HepG2 (cell line): ENCODE data around the gene FAM118A. TPM values are rescaled to one million over a fixed set of nuclear protein-coding genes. Genes with fewer than 3 reads are reported as not detected.

Experiments used
- CAMTA2 ChIP-seq: sonication (generic); formaldehyde crosslinking; IDR thresholded peaks from 2 replicates; pipeline ENCODE4 v1.4.0; 2020; ENCODE audit warnings: mild to moderate bottlenecking, missing genetic modification reagents, borderline replicate concordance
- CHD2 ChIP-seq: IDR thresholded peaks from 2 replicates; pipeline ENCODE4 v1.6.1; 2011; ENCODE audit warnings: low read depth, low read length, improper control_type of control experiment
- GATAD2A ChIP-seq: IDR thresholded peaks from 2 replicates; pipeline ENCODE4 v1.6.1; 2016
- KDM5B ChIP-seq: sonication (generic); formaldehyde crosslinking; IDR thresholded peaks from 2 replicates; pipeline ENCODE4 v1.4.0; 2020; ENCODE audit warnings: missing genetic modification reagents, mild to moderate bottlenecking, borderline replicate concordance
- MAFF ChIP-seq: IDR thresholded peaks from 2 replicates; pipeline ENCODE4 v1.6.1; 2011; ENCODE audit warnings: low read depth, low read length, improper control_type of control experiment
- NFRKB ChIP-seq: fragments of 450-650 bp; IDR thresholded peaks from 2 replicates; pipeline ENCODE4 v1.6.1; 2017
- PAF1 ChIP-seq: IDR thresholded peaks from 2 replicates; pipeline ENCODE4 v1.6.1; 2016; ENCODE audit warnings: missing genetic modification reagents, missing compliant biosample characterization
- RARA ChIP-seq: IDR thresholded peaks from 2 replicates; pipeline ENCODE4 v1.6.1; 2016; ENCODE audit warnings: missing genetic modification reagents, missing compliant biosample characterization
- RBAK ChIP-seq: sonication (generic); formaldehyde crosslinking; IDR thresholded peaks from 2 replicates; pipeline ENCODE4 v1.5.1; 2020; ENCODE audit warnings: mild to moderate bottlenecking, missing genetic modification reagents
- RORA ChIP-seq: sonication (generic); formaldehyde crosslinking; IDR thresholded peaks from 2 replicates; pipeline ENCODE4 v1.5.0; 2020; ENCODE audit warnings: mild to moderate bottlenecking, missing genetic modification reagents, moderate library complexity
- WIZ ChIP-seq: sonication (generic); formaldehyde crosslinking; IDR thresholded peaks from 2 replicates; pipeline ENCODE4 v1.5.1; 2020; ENCODE audit warnings: mild to moderate bottlenecking, missing genetic modification reagents
- ZKSCAN8 ChIP-seq: IDR thresholded peaks from 2 replicates; pipeline ENCODE4 v1.6.1; 2016; ENCODE audit warnings: borderline replicate concordance, missing genetic modification reagents, missing compliant biosample characterization
- ZNF547 ChIP-seq: sonication (generic); formaldehyde crosslinking; IDR thresholded peaks from 2 replicates; pipeline ENCODE4 v1.5.1; 2020; ENCODE audit warnings: mild to moderate bottlenecking, missing genetic modification reagents
- ZNF776 ChIP-seq: sonication (generic); formaldehyde crosslinking; IDR thresholded peaks from 2 replicates; pipeline ENCODE4 v1.4.0; 2020; ENCODE audit warnings: mild to moderate bottlenecking, missing genetic modification reagents
- ZNF780A ChIP-seq: sonication (generic); formaldehyde crosslinking; IDR thresholded peaks from 2 replicates; pipeline ENCODE4 v1.8.0; 2022; ENCODE audit warnings: mild to moderate bottlenecking, missing genetic modification reagents, moderate library complexity
- ZNF878 ChIP-seq: sonication (generic); formaldehyde crosslinking; IDR thresholded peaks from 2 replicates; pipeline ENCODE4 v1.8.1; 2023; ENCODE audit warnings: mild to moderate bottlenecking, missing genetic modification reagents, moderate library complexity
- polyA plus RNA-seq, 8 experiments: library from polyadenylated mRNA; depleted of rRNA in 3 of 8; stranded (reverse) in 7 of 8; unstranded in 1 of 8; fragments of >200 nt; fragmentation: Illumina TruSeq in 4 of 8; extraction: Trizol in 4 of 8; gene quantifications; 2 replicates each; pipeline versions ENCODE4 v1.2.1 to v1.2.3, GENCODE V29; 2011 to 2016; ENCODE audit warnings: low read depth in 4 of 8, missing spikeins in 1 of 8, mixed read lengths in 1 of 8; ENCODE audit not compliant: insufficient read depth in 1 of 8
- total RNA-seq, 5 experiments: library from RNA; depleted of rRNA; stranded (reverse); fragments of >200 nt; fragmentation: Illumina TruSeq; extraction: Trizol; gene quantifications; 2 replicates each; pipeline ENCODE4 v1.2.3, GENCODE V29; 2016; ENCODE audit warnings: low read depth in 1 of 5
- TF ChIP-seq, protein P1 (sequence below): sonication (generic); formaldehyde crosslinking; IDR thresholded peaks from 2 replicates; pipeline ENCODE4 v1.8.0; 2022; ENCODE audit warnings: missing genetic modification reagents, mild to moderate bottlenecking, borderline replicate concordance
- TF ChIP-seq, protein P2 (sequence below): sonication (generic); formaldehyde crosslinking; IDR thresholded peaks from 2 replicates; pipeline ENCODE4 v1.9.0; 2022; ENCODE audit warnings: low read depth, missing genetic modification reagents
- TF ChIP-seq, protein P3 (sequence below): sonication (generic); formaldehyde crosslinking; IDR thresholded peaks from 2 replicates; pipeline ENCODE4 v1.5.0; 2020; ENCODE audit warnings: mild to moderate bottlenecking, missing genetic modification reagents, borderline replicate concordance

FAM118A gene
- total and polyA plus RNA-seq, 2 of the 13 experiments (the other 11 are each of a cell fraction or from before 2014, with no cell fraction given), result 36.7 to 48.2 TPM

DNA sequence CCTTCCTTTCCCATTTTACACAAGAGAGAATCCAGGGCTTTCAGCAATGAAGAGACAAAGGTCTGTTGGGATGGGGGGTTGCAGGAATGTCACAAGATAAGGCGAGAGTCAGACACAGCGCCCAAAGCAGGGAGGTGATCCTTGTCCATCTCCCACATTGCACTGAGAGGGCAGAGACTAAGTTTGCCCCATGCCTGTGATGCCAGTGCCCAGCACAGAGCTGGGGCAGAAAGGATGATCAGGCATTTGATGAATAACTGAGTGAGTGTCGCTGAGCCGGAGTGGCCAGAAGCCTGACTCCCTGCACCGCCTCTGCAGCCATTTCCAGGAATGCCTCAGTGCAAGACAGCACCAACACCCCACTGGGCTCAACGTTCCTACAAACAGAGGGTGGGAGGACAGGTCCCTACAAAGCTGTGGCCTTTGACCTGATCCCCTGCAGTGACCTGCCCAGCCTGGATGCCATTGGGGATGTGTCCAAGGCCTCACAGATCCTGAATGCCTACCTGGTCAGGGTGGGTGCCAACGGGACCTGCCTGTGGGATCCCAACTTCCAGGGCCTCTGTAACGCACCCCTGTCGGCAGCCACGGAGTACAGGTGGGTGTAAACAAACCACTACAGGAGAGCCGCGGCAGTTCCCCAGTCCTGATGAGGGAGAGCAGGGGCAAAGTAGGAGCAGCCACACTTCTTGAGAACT is 22.7 kb upstream of the FAM118A start (continued):
- TF ChIP-seq ZNF780A (no peak), ZNF776 (CRISPR knock-in tag) (no peak), NFRKB (no peak), MAFF (no peak), CAMTA2 (CRISPR knock-in tag) (no peak), ZNF547 (CRISPR knock-in tag) (no peak), KDM5B (CRISPR knock-in tag) (no peak), PAF1 (CRISPR knock-in tag) (no peak), WIZ (CRISPR knock-in tag) (no peak), RORA (no peak), GATAD2A (CRISPR knock-in tag) (0 out of 2 replicates have a peak, but pooled peaks have one; percentile 14), CHD2 (no peak), ZKSCAN8 (CRISPR knock-in tag) (no peak), ZNF878 (CRISPR knock-in tag) (no peak), RBAK (CRISPR knock-in tag) (no peak), RARA (CRISPR knock-in tag) (peak; percentile 18; the same call in 1 of the 2 replicates)
- TF ChIP-seq, protein P1, sequence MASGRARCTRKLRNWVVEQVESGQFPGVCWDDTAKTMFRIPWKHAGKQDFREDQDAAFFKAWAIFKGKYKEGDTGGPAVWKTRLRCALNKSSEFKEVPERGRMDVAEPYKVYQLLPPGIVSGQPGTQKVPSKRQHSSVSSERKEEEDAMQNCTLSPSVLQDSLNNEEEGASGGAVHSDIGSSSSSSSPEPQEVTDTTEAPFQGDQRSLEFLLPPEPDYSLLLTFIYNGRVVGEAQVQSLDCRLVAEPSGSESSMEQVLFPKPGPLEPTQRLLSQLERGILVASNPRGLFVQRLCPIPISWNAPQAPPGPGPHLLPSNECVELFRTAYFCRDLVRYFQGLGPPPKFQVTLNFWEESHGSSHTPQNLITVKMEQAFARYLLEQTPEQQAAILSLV, result no peak
- TF ChIP-seq, protein P2, sequence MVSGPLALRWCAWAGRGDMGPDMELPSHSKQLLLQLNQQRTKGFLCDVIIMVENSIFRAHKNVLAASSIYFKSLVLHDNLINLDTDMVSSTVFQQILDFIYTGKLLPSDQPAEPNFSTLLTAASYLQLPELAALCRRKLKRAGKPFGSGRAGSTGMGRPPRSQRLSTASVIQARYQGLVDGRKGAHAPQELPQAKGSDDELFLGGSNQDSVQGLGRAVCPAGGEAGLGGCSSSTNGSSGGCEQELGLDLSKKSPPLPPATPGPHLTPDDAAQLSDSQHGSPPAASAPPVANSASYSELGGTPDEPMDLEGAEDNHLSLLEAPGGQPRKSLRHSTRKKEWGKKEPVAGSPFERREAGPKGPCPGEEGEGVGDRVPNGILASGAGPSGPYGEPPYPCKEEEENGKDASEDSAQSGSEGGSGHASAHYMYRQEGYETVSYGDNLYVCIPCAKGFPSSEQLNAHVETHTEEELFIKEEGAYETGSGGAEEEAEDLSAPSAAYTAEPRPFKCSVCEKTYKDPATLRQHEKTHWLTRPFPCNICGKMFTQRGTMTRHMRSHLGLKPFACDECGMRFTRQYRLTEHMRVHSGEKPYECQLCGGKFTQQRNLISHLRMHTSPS (CRISPR knock-in tag), result peak; percentile 95
- TF ChIP-seq, protein P3, sequence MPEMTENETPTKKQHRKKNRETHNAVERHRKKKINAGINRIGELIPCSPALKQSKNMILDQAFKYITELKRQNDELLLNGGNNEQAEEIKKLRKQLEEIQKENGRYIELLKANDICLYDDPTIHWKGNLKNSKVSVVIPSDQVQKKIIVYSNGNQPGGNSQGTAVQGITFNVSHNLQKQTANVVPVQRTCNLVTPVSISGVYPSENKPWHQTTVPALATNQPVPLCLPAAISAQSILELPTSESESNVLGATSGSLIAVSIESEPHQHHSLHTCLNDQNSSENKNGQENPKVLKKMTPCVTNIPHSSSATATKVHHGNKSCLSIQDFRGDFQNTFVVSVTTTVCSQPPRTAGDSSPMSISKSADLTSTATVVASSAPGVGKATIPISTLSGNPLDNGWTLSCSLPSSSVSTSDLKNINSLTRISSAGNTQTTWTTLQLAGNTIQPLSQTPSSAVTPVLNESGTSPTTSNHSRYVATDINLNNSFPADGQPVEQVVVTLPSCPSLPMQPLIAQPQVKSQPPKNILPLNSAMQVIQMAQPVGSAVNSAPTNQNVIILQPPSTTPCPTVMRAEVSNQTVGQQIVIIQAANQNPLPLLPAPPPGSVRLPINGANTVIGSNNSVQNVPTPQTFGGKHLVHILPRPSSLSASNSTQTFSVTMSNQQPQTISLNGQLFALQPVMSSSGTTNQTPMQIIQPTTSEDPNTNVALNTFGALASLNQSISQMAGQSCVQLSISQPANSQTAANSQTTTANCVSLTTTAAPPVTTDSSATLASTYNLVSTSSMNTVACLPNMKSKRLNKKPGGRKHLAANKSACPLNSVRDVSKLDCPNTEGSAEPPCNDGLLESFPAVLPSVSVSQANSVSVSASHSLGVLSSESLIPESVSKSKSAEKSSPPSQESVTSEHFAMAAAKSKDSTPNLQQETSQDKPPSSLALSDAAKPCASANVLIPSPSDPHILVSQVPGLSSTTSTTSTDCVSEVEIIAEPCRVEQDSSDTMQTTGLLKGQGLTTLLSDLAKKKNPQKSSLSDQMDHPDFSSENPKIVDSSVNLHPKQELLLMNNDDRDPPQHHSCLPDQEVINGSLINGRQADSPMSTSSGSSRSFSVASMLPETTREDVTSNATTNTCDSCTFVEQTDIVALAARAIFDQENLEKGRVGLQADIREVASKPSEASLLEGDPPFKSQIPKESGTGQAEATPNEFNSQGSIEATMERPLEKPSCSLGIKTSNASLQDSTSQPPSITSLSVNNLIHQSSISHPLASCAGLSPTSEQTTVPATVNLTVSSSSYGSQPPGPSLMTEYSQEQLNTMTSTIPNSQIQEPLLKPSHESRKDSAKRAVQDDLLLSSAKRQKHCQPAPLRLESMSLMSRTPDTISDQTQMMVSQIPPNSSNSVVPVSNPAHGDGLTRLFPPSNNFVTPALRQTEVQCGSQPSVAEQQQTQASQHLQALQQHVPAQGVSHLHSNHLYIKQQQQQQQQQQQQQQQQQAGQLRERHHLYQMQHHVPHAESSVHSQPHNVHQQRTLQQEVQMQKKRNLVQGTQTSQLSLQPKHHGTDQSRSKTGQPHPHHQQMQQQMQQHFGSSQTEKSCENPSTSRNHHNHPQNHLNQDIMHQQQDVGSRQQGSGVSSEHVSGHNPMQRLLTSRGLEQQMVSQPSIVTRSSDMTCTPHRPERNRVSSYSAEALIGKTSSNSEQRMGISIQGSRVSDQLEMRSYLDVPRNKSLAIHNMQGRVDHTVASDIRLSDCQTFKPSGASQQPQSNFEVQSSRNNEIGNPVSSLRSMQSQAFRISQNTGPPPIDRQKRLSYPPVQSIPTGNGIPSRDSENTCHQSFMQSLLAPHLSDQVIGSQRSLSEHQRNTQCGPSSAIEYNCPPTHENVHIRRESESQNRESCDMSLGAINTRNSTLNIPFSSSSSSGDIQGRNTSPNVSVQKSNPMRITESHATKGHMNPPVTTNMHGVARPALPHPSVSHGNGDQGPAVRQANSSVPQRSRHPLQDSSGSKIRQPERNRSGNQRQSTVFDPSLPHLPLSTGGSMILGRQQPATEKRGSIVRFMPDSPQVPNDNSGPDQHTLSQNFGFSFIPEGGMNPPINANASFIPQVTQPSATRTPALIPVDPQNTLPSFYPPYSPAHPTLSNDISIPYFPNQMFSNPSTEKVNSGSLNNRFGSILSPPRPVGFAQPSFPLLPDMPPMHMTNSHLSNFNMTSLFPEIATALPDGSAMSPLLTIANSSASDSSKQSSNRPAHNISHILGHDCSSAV (CRISPR knock-in tag), result no peak
